Liver (tissue), 9 donors: Measurements from ENCODE around the gene PTCD3. TPM values are rescaled to one million over a fixed set of nuclear protein-coding genes. Genes with fewer than 3 reads are reported as not detected.

Source experiments
- DNase-seq: peaks from one replicate; pipeline ENCODE4 v3.0.0-alpha.2; 2017; ENCODE audit warnings: low spot score
- H3K27ac ChIP-seq, 2 donors: one replicate each; pipeline ENCODE4 v1.7.0; 2013; ENCODE audit warnings: inconsistent platforms in 2 of 2, low read length in 2 of 2, control low read depth in 1 of 2, low read depth in 1 of 2, mild to moderate bottlenecking in 1 of 2
- H3K27me3 ChIP-seq, 4 donors: one replicate each; pipeline versions ENCODE4 v1.6.1 to v1.7.0; 2013; ENCODE audit warnings: low read length in 3 of 4, inconsistent platforms in 1 of 4, mild to moderate bottlenecking in 1 of 4, moderate library complexity in 1 of 4; ENCODE audit not compliant: control insufficient read depth in 4 of 4, insufficient read depth in 4 of 4
- H3K36me3 ChIP-seq, 4 donors: one replicate each; pipeline versions ENCODE4 v1.6.1 to v1.7.0; 2013; ENCODE audit warnings: low read length in 3 of 4, mild to moderate bottlenecking in 3 of 4, low read depth in 1 of 4, moderate library complexity in 1 of 4; ENCODE audit not compliant: control insufficient read depth in 4 of 4, insufficient read depth in 3 of 4
- H3K4me1 ChIP-seq, 4 donors: one replicate each; pipeline versions ENCODE4 v1.6.1 to v1.7.0; 2013; ENCODE audit warnings: low read length in 3 of 4, mild to moderate bottlenecking in 3 of 4, moderate library complexity in 1 of 4; ENCODE audit not compliant: control insufficient read depth in 4 of 4, insufficient read depth in 4 of 4
- H3K4me3 ChIP-seq, 3 donors: one replicate each; pipeline versions ENCODE4 v1.6.1 to v1.7.0; 2013; ENCODE audit warnings: low read length in 3 of 3, control low read depth in 1 of 3, low read depth in 1 of 3, mild to moderate bottlenecking in 1 of 3
- H3K9ac ChIP-seq, 2 donors: one replicate each; pipeline ENCODE4 v1.7.0; 2013; ENCODE audit warnings: low read length in 2 of 2, mild to moderate bottlenecking in 2 of 2, moderate library complexity in 2 of 2, control low read depth in 1 of 2, low read depth in 1 of 2
- H3K9me3 ChIP-seq, 4 donors: one replicate each; pipeline versions ENCODE4 v1.6.1 to v1.7.0; 2013; ENCODE audit warnings: low read length in 3 of 4; ENCODE audit not compliant: control insufficient read depth in 4 of 4
- EGR1 ChIP-seq, 2 donors: IDR thresholded peaks; 2 replicates each; pipeline ENCODE4 v1.6.1; 2016 to 2018; ENCODE audit warnings: antibody characterized with exemption in 2 of 2, low read depth in 2 of 2
- FOXA1 ChIP-seq: IDR thresholded peaks from 2 replicates; pipeline ENCODE4 v1.6.1; 2016; ENCODE audit warnings: antibody characterized with exemption
- HNF4A ChIP-seq, 2 donors: conservative IDR thresholded peaks; 2 replicates each; pipeline ENCODE4 v1.6.1; 2016; ENCODE audit warnings: antibody characterized with exemption in 2 of 2, mild to moderate bottlenecking in 2 of 2
- JUND ChIP-seq, 2 donors: IDR thresholded peaks; 2 replicates each; pipeline ENCODE4 v1.6.1; 2016; ENCODE audit warnings: antibody characterized with exemption in 2 of 2
- NR2F2 ChIP-seq: IDR thresholded peaks from 2 replicates; pipeline ENCODE4 v1.6.1; 2016; ENCODE audit warnings: antibody characterized with exemption
- RAD21 ChIP-seq, 2 donors: IDR thresholded peaks; 2 replicates each; pipeline ENCODE4 v1.6.1; 2016; ENCODE audit warnings: antibody characterized with exemption in 2 of 2, mild to moderate bottlenecking in 2 of 2
- RXRA ChIP-seq, 2 donors: IDR thresholded peaks; 2 replicates each; pipeline ENCODE4 v1.6.1; 2017 to 2018; ENCODE audit warnings: antibody characterized with exemption in 2 of 2, mild to moderate bottlenecking in 1 of 2
- SP1 ChIP-seq: IDR thresholded peaks from 2 replicates; pipeline ENCODE4 v1.6.1; 2018; ENCODE audit warnings: antibody characterized with exemption, mild to moderate bottlenecking
- TAF1 ChIP-seq: conservative IDR thresholded peaks from 2 replicates; pipeline ENCODE4 v1.6.1; 2016; ENCODE audit warnings: antibody characterized with exemption, mild to moderate bottlenecking
- YY1 ChIP-seq: IDR thresholded peaks from 2 replicates; pipeline ENCODE4 v1.6.1; 2016; ENCODE audit warnings: antibody characterized with exemption, mild to moderate bottlenecking
- WGBS: extraction: QIAGEN DNeasy Blood & Tissue Kit; methylation state at CpG from one replicate; pipeline ENCODE4 v1.1.7; 2013; 5-methylcytosine and 5-hydroxymethylcytosine counted together
- polyA plus RNA-seq, 2 donors: library from polyadenylated mRNA; stranded (reverse) in 1 of 2; unstranded in 1 of 2; fragments of 200-250 nt in 1 of 2; fragments of >200 nt in 1 of 2; fragmentation: Nextera tagmentation in 1 of 2; extraction: Ambion mirVana in 1 of 2; gene quantifications; one replicate each; pipeline versions ENCODE4 v1.2.1 to v1.2.3, GENCODE V29; 2013 to 2015
- total RNA-seq, 2 donors: library from RNA; depleted of rRNA; stranded (reverse); fragments of >200 nt; gene quantifications; one replicate each; pipeline ENCODE4 v1.2.3, GENCODE V29; 2014
- TF ChIP-seq, protein P1 (sequence below): IDR thresholded peaks from 2 replicates; pipeline ENCODE4 v1.6.1; 2016; ENCODE audit warnings: antibody characterized with exemption, mild to moderate bottlenecking
- TF ChIP-seq, protein P2 (sequence below): IDR thresholded peaks from 2 replicates; pipeline ENCODE4 v1.6.1; 2016; ENCODE audit warnings: antibody characterized with exemption
- TF ChIP-seq, protein P3 (sequence below): fragments of 150-350 bp; IDR thresholded peaks from 2 replicates; pipeline ENCODE4 v1.5.1; 2017; ENCODE audit warnings: improper control_type of control experiment, low read depth, low read length; ENCODE audit not compliant: missing input control
- donor health status: healthy.
- donor health status: healthy.
- donor health status: healthy.
- donor health status: healthy.
- donor health status: healthy.

The PTCD3 gene
- total and polyA plus RNA-seq, 4 donors: 25.5 to 74.6 (median 45.2) TPM

DNA sequence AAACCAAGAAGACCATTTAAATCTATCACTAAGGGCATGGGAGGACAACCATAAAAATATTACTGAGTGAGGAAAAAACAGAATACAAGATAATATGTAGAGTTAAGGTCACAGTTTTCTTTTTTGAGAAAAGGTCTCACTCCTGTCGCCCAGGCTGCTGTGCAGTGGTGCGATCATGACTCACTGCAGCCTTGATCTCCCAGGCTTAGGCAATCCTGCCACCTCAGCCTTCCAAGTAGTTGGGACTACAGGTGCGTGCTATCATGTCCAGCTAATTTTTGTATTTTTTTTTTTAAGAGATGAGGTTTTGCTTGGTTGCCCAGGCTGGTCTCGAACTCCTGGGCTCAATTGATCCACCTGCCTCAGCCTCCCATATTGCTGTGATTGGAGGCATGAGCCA, 24.3 kb upstream of the PTCD3 start:
- TF ChIP-seq RXRA (IDR thresholded peaks at IDR 0.05) (no peak), FOXA1 (no peak), HNF4A (conservative IDR thresholded peaks at IDR 0.05) (no peak)
- TF ChIP-seq, protein P1, sequence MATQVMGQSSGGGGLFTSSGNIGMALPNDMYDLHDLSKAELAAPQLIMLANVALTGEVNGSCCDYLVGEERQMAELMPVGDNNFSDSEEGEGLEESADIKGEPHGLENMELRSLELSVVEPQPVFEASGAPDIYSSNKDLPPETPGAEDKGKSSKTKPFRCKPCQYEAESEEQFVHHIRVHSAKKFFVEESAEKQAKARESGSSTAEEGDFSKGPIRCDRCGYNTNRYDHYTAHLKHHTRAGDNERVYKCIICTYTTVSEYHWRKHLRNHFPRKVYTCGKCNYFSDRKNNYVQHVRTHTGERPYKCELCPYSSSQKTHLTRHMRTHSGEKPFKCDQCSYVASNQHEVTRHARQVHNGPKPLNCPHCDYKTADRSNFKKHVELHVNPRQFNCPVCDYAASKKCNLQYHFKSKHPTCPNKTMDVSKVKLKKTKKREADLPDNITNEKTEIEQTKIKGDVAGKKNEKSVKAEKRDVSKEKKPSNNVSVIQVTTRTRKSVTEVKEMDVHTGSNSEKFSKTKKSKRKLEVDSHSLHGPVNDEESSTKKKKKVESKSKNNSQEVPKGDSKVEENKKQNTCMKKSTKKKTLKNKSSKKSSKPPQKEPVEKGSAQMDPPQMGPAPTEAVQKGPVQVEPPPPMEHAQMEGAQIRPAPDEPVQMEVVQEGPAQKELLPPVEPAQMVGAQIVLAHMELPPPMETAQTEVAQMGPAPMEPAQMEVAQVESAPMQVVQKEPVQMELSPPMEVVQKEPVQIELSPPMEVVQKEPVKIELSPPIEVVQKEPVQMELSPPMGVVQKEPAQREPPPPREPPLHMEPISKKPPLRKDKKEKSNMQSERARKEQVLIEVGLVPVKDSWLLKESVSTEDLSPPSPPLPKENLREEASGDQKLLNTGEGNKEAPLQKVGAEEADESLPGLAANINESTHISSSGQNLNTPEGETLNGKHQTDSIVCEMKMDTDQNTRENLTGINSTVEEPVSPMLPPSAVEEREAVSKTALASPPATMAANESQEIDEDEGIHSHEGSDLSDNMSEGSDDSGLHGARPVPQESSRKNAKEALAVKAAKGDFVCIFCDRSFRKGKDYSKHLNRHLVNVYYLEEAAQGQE: no peak
- Histone ChIP-seq H3K9ac (no peak overlapping the region), H3K27ac (no peak overlapping the region)

GRCh38 chr2:86082756-86083155, 23.3 kb upstream of the PTCD3 start:
- TF ChIP-seq SP1: no peak
- TF ChIP-seq JUND (IDR thresholded peaks at IDR 0.05): no peak
- no peak for TF ChIP-seq EGR1 (IDR thresholded peaks at IDR 0.05; ENCODE audit: low read depth in 2 of 2)
- TF ChIP-seq NR2F2: no peak
- no peak for TF ChIP-seq RAD21 (IDR thresholded peaks at IDR 0.05)
- no peak for TF ChIP-seq YY1
- TF ChIP-seq TAF1: no peak
- TF ChIP-seq, protein P2, sequence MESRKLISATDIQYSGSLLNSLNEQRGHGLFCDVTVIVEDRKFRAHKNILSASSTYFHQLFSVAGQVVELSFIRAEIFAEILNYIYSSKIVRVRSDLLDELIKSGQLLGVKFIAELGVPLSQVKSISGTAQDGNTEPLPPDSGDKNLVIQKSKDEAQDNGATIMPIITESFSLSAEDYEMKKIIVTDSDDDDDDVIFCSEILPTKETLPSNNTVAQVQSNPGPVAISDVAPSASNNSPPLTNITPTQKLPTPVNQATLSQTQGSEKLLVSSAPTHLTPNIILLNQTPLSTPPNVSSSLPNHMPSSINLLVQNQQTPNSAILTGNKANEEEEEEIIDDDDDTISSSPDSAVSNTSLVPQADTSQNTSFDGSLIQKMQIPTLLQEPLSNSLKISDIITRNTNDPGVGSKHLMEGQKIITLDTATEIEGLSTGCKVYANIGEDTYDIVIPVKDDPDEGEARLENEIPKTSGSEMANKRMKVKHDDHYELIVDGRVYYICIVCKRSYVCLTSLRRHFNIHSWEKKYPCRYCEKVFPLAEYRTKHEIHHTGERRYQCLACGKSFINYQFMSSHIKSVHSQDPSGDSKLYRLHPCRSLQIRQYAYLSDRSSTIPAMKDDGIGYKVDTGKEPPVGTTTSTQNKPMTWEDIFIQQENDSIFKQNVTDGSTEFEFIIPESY: no peak
- no peak overlapping the region for H3K4me3 ChIP-seq
- H3K4me1 ChIP-seq: peaks cover 4 to 24% (median 19%) of the 10 kb centered on the region in 4 donors
- H3K36me3 ChIP-seq: peaks cover 6 to 26% (median 16%) of the 10 kb centered on the region in 4 donors
- no peaks in the 10 kb centered on the region for H3K9me3 ChIP-seq
- DNase-seq: no peak
- H3K27me3 ChIP-seq: no peaks in the 10 kb centered on the region
- no peak overlapping the region for H3K9ac ChIP-seq
- WGBS: 87% methylated on average over 5 of the region's 5 CpGs
- no peak overlapping the region for H3K27ac ChIP-seq

More for the DNA sequence above, 24.3 kb upstream of the PTCD3 start:
- Histone ChIP-seq H3K27me3 (no peaks in the 10 kb centered on the region), H3K36me3 (peaks cover 1 to 26% (median 14%) of the 10 kb centered on the region in 4 donors), H3K4me3 (no peak overlapping the region), H3K9me3 (no peaks in the 10 kb centered on the region), H3K4me1 (peaks cover 4 to 24% (median 19%) of the 10 kb centered on the region in 4 donors)
- DNase-seq: no peak
- 96% methylated on average over 4 of the region's 4 CpGs for WGBS

DNA sequence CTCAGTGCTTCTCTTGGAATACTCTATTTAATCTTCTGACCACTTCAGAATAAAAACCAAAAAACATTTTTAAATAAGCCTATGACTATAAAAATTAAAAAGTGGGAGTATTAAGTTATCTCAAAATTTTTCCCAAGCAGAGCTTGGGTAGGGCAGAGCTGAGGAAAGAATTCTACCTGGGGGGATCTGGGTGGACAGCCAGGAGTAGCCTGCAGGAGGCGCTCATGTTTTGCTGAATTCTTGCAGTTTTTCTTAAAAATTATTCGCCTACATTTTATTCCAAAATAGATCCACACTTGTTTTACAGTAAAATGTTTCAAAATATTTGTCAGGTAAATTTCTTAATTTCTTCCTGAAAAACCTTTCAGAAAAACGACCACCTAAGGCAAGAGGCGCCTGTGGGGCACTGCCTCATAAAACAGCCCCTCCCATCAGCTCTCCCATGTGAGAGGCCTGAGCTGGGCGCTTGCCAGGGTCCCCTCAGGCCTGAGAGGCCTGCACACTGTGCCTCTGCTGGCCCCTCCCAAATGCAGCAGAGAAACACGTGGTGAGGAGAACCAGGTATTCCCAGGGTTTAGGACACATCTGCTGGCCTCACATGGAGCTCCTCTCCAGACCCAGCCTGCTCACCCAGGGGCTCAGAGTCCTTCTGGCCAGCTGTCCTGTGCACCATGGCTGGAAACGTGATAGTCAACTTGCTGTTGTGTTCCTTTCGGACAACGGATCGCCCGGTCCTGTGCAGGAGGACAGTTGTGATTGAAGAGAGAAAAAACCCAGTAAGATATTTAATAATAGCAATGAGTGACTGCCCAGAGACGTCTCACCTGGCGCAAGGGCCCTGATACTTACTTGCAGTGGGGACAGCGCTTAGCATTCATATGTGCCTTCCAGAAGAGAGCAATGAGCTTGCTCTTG, 17.8 kb upstream of the PTCD3 start:
- no peak for DNase-seq
- Histone ChIP-seq H3K27ac (no peak overlapping the region), H3K9ac (no peak overlapping the region), H3K36me3 (peaks cover 12 to 45% (median 33%) of the 10 kb centered on the region in 4 donors), H3K4me1 (no peaks in the 10 kb centered on the region), H3K27me3 (no peaks in the 10 kb centered on the region), H3K4me3 (no peak overlapping the region), H3K9me3 (no peaks in the 10 kb centered on the region)
- TF ChIP-seq JUND (IDR thresholded peaks at IDR 0.05) (no peak), SP1 (no peak), RAD21 (IDR thresholded peaks at IDR 0.05) (peak in 1 of 2 donors; percentile 17)
- TF ChIP-seq, protein P3, sequence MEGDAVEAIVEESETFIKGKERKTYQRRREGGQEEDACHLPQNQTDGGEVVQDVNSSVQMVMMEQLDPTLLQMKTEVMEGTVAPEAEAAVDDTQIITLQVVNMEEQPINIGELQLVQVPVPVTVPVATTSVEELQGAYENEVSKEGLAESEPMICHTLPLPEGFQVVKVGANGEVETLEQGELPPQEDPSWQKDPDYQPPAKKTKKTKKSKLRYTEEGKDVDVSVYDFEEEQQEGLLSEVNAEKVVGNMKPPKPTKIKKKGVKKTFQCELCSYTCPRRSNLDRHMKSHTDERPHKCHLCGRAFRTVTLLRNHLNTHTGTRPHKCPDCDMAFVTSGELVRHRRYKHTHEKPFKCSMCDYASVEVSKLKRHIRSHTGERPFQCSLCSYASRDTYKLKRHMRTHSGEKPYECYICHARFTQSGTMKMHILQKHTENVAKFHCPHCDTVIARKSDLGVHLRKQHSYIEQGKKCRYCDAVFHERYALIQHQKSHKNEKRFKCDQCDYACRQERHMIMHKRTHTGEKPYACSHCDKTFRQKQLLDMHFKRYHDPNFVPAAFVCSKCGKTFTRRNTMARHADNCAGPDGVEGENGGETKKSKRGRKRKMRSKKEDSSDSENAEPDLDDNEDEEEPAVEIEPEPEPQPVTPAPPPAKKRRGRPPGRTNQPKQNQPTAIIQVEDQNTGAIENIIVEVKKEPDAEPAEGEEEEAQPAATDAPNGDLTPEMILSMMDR: peak; percentile 20
- WGBS: 85% methylated on average over 14 of the region's 14 CpGs
